ENCODE results near the gene OMA1.

DNA sequence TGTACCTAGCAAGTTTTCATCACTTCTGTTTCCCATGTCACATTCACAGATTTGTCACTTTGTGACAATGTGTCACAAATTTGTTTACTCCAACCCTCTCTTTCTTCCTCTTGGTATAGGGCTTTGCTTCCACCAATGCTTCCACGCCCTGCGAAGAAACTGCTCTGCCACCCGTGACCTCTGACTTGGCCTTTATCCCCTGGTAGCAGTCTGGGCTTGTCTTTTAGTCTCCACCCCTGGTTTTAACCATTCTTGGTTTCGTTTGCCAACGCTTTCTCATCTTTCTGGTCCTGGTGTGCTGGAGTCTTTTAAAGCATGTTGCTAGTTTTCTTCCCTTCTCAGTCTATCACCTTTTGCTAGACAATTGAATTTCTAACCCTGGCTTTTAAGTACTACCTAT is 22.4 kb upstream of the OMA1 start:
- no peak for TF ChIP-seq MAZ (IDR thresholded peaks at IDR 0.05; ENCODE audit: borderline replicate concordance, low read depth, low read length)
- TF ChIP-seq BHLHE40 (IDR thresholded peaks at IDR 0.05; ENCODE audit: low read depth, low read length), result no peak
- TF ChIP-seq, protein P1, sequence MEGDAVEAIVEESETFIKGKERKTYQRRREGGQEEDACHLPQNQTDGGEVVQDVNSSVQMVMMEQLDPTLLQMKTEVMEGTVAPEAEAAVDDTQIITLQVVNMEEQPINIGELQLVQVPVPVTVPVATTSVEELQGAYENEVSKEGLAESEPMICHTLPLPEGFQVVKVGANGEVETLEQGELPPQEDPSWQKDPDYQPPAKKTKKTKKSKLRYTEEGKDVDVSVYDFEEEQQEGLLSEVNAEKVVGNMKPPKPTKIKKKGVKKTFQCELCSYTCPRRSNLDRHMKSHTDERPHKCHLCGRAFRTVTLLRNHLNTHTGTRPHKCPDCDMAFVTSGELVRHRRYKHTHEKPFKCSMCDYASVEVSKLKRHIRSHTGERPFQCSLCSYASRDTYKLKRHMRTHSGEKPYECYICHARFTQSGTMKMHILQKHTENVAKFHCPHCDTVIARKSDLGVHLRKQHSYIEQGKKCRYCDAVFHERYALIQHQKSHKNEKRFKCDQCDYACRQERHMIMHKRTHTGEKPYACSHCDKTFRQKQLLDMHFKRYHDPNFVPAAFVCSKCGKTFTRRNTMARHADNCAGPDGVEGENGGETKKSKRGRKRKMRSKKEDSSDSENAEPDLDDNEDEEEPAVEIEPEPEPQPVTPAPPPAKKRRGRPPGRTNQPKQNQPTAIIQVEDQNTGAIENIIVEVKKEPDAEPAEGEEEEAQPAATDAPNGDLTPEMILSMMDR (conservative IDR thresholded peaks at IDR 0.05; ENCODE audit: low read depth, low read length), result no peak
- no peak for TF ChIP-seq CEBPB (IDR thresholded peaks at IDR 0.05; ENCODE audit: low read depth, low read length)

Data from IMR-90 (cell line).